ENCODE measurements around the gene APOL1.

APOL1 gene

DNA sequence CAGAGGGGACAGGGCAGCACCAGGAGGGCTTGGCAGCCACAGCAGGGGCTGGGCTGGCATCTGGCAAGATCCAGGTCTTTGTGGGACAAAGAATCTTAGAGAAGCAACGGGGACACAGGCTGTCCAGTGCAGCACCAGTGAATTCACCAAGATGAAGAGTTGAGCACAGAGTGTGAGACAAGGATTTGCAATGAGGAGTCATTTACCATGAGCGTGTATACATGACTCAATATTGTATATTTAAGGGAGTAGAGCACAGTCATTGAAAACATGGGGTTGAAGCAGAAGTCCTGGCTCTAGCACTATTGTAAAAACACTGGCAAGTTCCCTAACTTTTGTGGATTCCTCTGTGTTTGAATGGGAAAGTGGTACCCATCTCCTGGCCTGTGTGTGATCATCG, 3.5 kb downstream of the APOL1 start:
- TF ChIP-seq ZBTB7A (IDR thresholded peaks at IDR 0.05; ENCODE audit: low read depth) (no peak), EP300 (IDR thresholded peaks at IDR 0.05; ENCODE audit: borderline replicate concordance) (no peak), YY1 (IDR thresholded peaks at IDR 0.05; ENCODE audit: low read depth) (no peak), RAD21 (IDR thresholded peaks at IDR 0.05; ENCODE audit: low read depth) (no peak), NFIC (IDR thresholded peaks at IDR 0.05) (no peak), TCF12 (IDR thresholded peaks at IDR 0.05; ENCODE audit: low read depth) (no peak), CREB1 (IDR thresholded peaks at IDR 0.05; ENCODE audit: low read depth) (no peak), EGR1 (IDR thresholded peaks at IDR 0.05) (no peak), TAF1 (IDR thresholded peaks at IDR 0.05; ENCODE audit: low read depth) (no peak), FOXM1 (IDR thresholded peaks at IDR 0.05; ENCODE audit: borderline replicate concordance, low read depth) (no peak), TEAD4 (IDR thresholded peaks at IDR 0.05) (no peak)
- TF ChIP-seq, protein P1, sequence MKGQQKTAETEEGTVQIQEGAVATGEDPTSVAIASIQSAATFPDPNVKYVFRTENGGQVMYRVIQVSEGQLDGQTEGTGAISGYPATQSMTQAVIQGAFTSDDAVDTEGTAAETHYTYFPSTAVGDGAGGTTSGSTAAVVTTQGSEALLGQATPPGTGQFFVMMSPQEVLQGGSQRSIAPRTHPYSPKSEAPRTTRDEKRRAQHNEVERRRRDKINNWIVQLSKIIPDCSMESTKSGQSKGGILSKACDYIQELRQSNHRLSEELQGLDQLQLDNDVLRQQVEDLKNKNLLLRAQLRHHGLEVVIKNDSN (IDR thresholded peaks at IDR 0.05): no peak
- TF ChIP-seq, protein P2, sequence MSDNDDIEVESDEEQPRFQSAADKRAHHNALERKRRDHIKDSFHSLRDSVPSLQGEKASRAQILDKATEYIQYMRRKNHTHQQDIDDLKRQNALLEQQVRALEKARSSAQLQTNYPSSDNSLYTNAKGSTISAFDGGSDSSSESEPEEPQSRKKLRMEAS (IDR thresholded peaks at IDR 0.05): no peak
- TF ChIP-seq, protein P3, sequence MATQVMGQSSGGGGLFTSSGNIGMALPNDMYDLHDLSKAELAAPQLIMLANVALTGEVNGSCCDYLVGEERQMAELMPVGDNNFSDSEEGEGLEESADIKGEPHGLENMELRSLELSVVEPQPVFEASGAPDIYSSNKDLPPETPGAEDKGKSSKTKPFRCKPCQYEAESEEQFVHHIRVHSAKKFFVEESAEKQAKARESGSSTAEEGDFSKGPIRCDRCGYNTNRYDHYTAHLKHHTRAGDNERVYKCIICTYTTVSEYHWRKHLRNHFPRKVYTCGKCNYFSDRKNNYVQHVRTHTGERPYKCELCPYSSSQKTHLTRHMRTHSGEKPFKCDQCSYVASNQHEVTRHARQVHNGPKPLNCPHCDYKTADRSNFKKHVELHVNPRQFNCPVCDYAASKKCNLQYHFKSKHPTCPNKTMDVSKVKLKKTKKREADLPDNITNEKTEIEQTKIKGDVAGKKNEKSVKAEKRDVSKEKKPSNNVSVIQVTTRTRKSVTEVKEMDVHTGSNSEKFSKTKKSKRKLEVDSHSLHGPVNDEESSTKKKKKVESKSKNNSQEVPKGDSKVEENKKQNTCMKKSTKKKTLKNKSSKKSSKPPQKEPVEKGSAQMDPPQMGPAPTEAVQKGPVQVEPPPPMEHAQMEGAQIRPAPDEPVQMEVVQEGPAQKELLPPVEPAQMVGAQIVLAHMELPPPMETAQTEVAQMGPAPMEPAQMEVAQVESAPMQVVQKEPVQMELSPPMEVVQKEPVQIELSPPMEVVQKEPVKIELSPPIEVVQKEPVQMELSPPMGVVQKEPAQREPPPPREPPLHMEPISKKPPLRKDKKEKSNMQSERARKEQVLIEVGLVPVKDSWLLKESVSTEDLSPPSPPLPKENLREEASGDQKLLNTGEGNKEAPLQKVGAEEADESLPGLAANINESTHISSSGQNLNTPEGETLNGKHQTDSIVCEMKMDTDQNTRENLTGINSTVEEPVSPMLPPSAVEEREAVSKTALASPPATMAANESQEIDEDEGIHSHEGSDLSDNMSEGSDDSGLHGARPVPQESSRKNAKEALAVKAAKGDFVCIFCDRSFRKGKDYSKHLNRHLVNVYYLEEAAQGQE (IDR thresholded peaks at IDR 0.05; ENCODE audit: low read depth): no peak

DNA sequence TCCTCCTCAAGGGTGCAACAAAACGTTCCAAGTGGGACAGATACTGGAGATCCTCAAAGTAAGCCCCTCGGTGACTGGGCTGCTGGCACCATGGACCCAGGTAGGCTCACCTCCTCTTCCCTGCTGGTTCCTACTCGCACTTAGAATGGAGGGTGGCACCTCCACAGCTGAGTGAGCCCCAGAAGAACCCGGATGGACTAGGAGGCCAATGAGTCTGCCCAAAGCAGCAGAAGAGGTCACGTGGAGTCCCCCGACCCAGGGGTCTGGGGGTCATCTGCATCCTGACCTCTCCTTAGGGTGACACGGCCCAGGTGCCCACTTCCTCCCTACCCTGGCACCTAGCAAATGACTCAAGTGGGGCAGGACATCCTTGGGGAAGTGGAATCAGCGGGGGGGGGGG, 4.4 kb downstream of the APOL1 start:
- TF ChIP-seq EGR1 (IDR thresholded peaks at IDR 0.05): no peak
- TF ChIP-seq, protein P1 (IDR thresholded peaks at IDR 0.05): no peak
- TF ChIP-seq CREB1 (IDR thresholded peaks at IDR 0.05; ENCODE audit: low read depth): no peak
- no peak for TF ChIP-seq RAD21 (IDR thresholded peaks at IDR 0.05; ENCODE audit: low read depth)
- TF ChIP-seq FOXM1 (IDR thresholded peaks at IDR 0.05; ENCODE audit: borderline replicate concordance, low read depth): no peak
- no peak for TF ChIP-seq TEAD4 (IDR thresholded peaks at IDR 0.05)
- TF ChIP-seq, protein P2 (IDR thresholded peaks at IDR 0.05): no peak

DNA sequence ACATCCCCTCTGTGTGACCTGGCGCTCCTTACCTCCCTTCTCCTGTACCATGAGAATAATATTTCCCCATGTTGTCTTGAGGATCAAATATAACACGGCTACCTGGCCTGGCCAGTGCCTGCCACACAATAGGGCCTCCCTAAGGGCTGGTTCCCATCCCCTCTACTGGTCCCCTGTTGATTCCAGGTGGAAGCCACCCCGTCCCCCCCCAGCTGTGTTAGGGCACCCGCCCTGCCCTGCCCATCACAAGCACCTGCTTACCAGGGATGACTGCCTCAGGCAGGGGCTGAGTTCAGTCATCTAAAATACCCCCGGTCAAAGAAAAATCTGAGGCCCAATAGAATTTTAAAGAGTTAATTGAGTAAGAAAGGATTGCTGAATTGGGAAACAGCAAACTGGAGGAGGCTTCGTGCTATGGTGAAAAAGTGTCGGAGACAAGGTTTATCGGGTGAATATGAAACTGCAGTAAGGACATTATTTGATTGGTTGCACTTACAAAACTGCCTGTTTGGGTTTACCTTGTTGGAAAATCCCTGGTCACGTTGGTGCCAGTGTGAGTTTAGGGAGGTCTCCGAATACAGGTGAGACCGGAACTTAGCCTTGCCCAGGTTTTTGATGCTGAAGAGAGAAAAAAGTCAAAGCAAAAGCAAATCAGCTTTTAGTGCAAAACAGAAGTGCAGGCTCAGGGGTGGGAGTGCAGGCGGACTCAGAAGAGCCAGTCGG, 5.2 kb downstream of the APOL1 start:
- TF ChIP-seq, protein P3 (IDR thresholded peaks at IDR 0.05; ENCODE audit: low read depth): no peak

DNA sequence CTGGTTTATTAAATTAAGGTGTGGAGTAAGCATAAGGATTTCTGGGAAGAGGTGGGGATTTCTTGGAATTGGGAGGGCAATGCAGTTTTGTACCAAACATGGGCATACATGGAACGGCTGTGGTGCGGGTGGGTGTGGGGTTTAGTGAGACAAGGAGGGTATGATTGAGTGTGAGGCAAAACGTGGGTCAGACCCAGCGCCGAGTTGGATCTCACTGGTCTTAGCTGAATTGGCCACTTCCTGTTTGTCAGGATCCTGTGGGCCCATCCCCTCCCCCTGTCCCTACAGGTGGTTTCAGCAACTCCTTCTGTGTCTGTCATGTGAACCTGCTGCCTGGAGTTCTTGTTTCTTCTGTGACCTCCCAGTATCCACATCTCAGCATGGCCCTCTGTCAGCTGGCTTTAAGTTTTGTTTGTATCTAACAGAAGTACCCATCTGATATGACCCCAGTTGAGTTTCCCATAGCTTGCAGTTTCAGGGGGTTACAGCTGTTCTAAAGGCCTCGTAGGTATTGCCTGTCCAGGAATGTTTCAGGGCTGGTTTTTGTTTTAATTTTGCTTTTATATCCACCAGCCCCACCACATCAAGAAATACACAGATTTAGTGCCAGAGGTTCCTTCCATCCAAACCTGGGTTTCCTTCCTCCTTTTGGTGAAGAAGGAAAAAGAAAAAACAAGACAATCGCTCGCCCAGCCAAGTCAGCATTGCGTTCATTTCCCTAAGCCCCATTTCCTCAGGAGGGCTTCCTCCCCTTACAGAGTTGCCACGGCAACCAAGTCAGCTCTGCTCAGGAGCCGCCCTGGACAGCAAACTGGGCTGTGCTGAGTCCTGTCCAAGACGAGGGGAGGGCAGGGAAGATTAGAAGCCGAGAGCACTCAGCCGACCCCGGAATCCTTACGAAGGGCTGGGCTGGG, 6.0 kb downstream of the APOL1 start:
- TF ChIP-seq, protein P3 (IDR thresholded peaks at IDR 0.05; ENCODE audit: low read depth): no peak
- TF ChIP-seq NFIC (IDR thresholded peaks at IDR 0.05) (no peak), ZBTB7A (IDR thresholded peaks at IDR 0.05; ENCODE audit: low read depth) (no peak), EGR1 (IDR thresholded peaks at IDR 0.05) (no peak), CEBPB (IDR thresholded peaks at IDR 0.05) (no peak), RAD21 (IDR thresholded peaks at IDR 0.05; ENCODE audit: low read depth) (no peak), EP300 (IDR thresholded peaks at IDR 0.05; ENCODE audit: borderline replicate concordance) (no peak), YY1 (IDR thresholded peaks at IDR 0.05; ENCODE audit: low read depth) (no peak), FOXM1 (IDR thresholded peaks at IDR 0.05; ENCODE audit: borderline replicate concordance, low read depth) (no peak), CREB1 (IDR thresholded peaks at IDR 0.05; ENCODE audit: low read depth) (no peak), TEAD4 (IDR thresholded peaks at IDR 0.05) (no peak), TAF1 (IDR thresholded peaks at IDR 0.05; ENCODE audit: low read depth) (no peak)
- TF ChIP-seq, protein P1 (IDR thresholded peaks at IDR 0.05): no peak
- TF ChIP-seq, protein P2 (IDR thresholded peaks at IDR 0.05): no peak

Data from Ishikawa (cell line).